Activated naive CD8-positive, alpha-beta T cell treated with anti-CD3 and anti-CD28 coated beads for 36 hours (primary cell): ENCODE results near the gene KLK14. TPM values are rescaled to one million over a fixed set of nuclear protein-coding genes. Genes with fewer than 3 reads are reported as not detected.

Experiments used
- total RNA-seq, 2 experiments: library from RNA; stranded (reverse); gene quantifications; one replicate each; pipeline ENCODE4 v1.2.3, GENCODE V29; 2021

The KLK14 gene
- total RNA-seq, 2 experiments from 2014 or later: 0.30 to 0.31 TPM

Other genes with a start within 250 kb of the KLK14 start
- not detected for gene KLK15, start 249.3 kb downstream of the KLK14 start, total RNA-seq
- gene KLK3, start 228.0 kb downstream of the KLK14 start, total RNA-seq: not detected
- gene KLK2, start 209.4 kb downstream of the KLK14 start, total RNA-seq: under 1 TPM; 0.38 to 0.45 TPM
- not detected for gene KLK4, start 171.5 kb downstream of the KLK14 start, total RNA-seq
- not detected for gene KLK5, start 129.8 kb downstream of the KLK14 start, total RNA-seq
- not detected for gene KLK6, start 113.3 kb downstream of the KLK14 start, total RNA-seq
- not detected for gene KLK7, start 99.0 kb downstream of the KLK14 start, total RNA-seq
- gene KLK8, start 81.3 kb downstream of the KLK14 start, total RNA-seq: not detected
- gene KLK10, start 63.2 kb downstream of the KLK14 start, total RNA-seq: not detected
- not detected for gene KLK11, start 56.3 kb downstream of the KLK14 start, total RNA-seq
- gene KLK12, start 47.9 kb downstream of the KLK14 start, total RNA-seq: not detected
- gene KLK13, start 17.8 kb downstream of the KLK14 start, total RNA-seq: not detected
- gene CTU1, start 25.5 kb upstream of the KLK14 start, total RNA-seq: 10 to 100 TPM; 10.9 to 11.4 TPM
- 1 to 10 TPM; 1.3 to 1.6 TPM for gene SIGLEC9, start 42.0 kb upstream of the KLK14 start, total RNA-seq
- not detected for gene SIGLEC7, start 59.4 kb upstream of the KLK14 start, total RNA-seq
- gene CD33, start 142.2 kb upstream of the KLK14 start, total RNA-seq: under 1 TPM; 0.24 to 0.62 TPM
- not detected for gene SIGLECL1, start 168.2 kb upstream of the KLK14 start, total RNA-seq
- gene IGLON5, start 228.8 kb upstream of the KLK14 start, total RNA-seq: under 1 TPM; 0.12 to 0.18 TPM